Muscle of leg (tissue), 11 donors: ENCODE results near the gene DLEU7. TPM values are rescaled to one million over a fixed set of nuclear protein-coding genes. Genes with fewer than 3 reads are reported as not detected.

Source experiments
- DNase-seq: peaks from one replicate; pipeline ENCODE4 v3.0.0; 2013
- H3K27ac ChIP-seq: one replicate; pipeline ENCODE4 v1.5.1; 2013; ENCODE audit warnings: mild to moderate bottlenecking, low read length, control low read depth
- H3K27me3 ChIP-seq: one replicate; pipeline ENCODE4 v1.6.1; 2013; ENCODE audit warnings: low read length; ENCODE audit not compliant: control insufficient read depth, insufficient read depth
- H3K36me3 ChIP-seq: one replicate; pipeline ENCODE4 v1.6.1; 2013; ENCODE audit warnings: low read length; ENCODE audit not compliant: control insufficient read depth, insufficient read depth
- H3K4me1 ChIP-seq: one replicate; pipeline ENCODE4 v1.6.1; 2013; ENCODE audit warnings: low read length; ENCODE audit not compliant: control insufficient read depth, insufficient read depth
- H3K4me3 ChIP-seq: one replicate; pipeline ENCODE4 v1.5.1; 2013; ENCODE audit warnings: low read length, control low read depth
- H3K9me3 ChIP-seq: replicated peaks from 2 replicates; pipeline ENCODE4 v1.6.1; 2013; ENCODE audit warnings: low read depth, low read length; ENCODE audit not compliant: control insufficient read depth
- WGBS: methylation state at CpG from one replicate; pipeline ENCODE4 v1.1.5; 2013; ENCODE audit warnings: missing lambda C conversion rate; ENCODE audit not compliant: insufficient coverage; 5-methylcytosine and 5-hydroxymethylcytosine counted together
- polyA plus RNA-seq, 8 donors: library from polyadenylated mRNA; unstranded; fragments of 120-200 nt; gene quantifications; one replicate each; pipeline versions ENCODE4 v1.2.1 to v1.2.3, GENCODE V29; 2013; ENCODE audit warnings: inconsistent platforms in 1 of 8, low replicate concordance in 1 of 8; ENCODE audit not compliant: insufficient read length in 8 of 8, insufficient read depth in 1 of 8
- total RNA-seq: library from RNA; stranded (reverse); fragments of 120-200 nt; gene quantifications from one replicate; pipeline ENCODE4 v1.2.4, GENCODE V29; 2013

The DLEU7 gene
- total and polyA plus RNA-seq, 9 donors = 0.27 to 1.2 (median 0.53) TPM

GRCh38 chr13:50798923-50799322, 44.6 kb downstream of the DLEU7 start:
- Histone ChIP-seq H3K4me3 (no peak overlapping the region), H3K36me3 (no peaks in the 10 kb centered on the region), H3K9me3 (no peaks in the 10 kb centered on the region), H3K4me1 (peaks cover 15% of the 10 kb centered on the region), H3K27ac (no peak overlapping the region), H3K27me3 (no peaks in the 10 kb centered on the region)
- 100% methylated on average over 1 of the region's 2 CpGs for WGBS
- no peak for DNase-seq

GRCh38 chr13:50797091-50797490, 46.4 kb downstream of the DLEU7 start:
- no peaks in the 10 kb centered on the region for H3K27me3 ChIP-seq
- H3K36me3 ChIP-seq = no peaks in the 10 kb centered on the region
- no peaks in the 10 kb centered on the region for H3K9me3 ChIP-seq
- H3K4me1 ChIP-seq = peaks cover 15% of the 10 kb centered on the region
- no peak overlapping the region for H3K4me3 ChIP-seq
- WGBS = 20% methylated on average over 5 of the region's 8 CpGs
- peak; percentile 33 for DNase-seq
- no peak overlapping the region for H3K27ac ChIP-seq

DNA sequence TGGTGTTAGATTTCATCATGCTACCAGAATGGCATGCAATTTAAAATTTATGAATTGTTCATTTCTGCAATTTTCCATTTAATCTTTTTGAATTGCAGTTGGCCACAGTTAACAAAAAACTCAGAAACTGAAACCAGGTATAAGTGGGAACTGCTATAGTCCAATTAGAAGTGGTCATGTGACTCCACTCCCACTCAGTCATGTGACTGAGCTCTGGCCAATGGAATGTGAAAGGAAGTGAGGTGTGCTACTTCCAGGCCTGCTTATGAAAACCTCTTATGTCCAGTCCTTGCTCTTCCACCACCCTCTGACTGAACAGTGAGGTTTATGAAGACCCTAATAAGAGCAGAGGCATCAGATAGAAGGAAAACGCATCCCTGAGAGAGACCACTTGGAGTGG, 47.0 kb downstream of the DLEU7 start:
- Histone ChIP-seq H3K36me3 (no peaks in the 10 kb centered on the region), H3K4me1 (peaks cover 15% of the 10 kb centered on the region), H3K27ac (no peak overlapping the region), H3K27me3 (no peaks in the 10 kb centered on the region), H3K4me3 (no peak overlapping the region), H3K9me3 (no peaks in the 10 kb centered on the region)
- no CpG with 5 or more reads among the region's 1 CpG for WGBS
- no peak for DNase-seq

DNA sequence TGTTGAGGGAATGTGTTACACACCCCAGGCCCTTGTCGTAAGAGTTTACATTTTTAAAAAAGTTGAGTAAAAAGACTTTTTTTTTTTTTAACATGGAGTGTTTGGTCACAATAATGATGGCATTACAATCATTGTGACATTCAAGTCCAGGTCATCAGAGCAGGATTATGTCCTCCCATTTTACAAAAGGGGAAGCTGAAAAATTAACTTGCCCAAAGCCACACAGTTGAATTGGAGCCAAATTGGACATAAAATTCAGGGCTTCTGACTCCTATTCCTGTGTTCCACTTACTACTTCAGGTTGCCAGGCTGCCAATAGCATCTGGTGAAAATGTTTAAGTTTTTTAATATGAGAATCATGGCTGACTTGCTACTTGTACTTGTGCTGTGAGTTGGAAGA, 49.3 kb downstream of the DLEU7 start:
- Histone ChIP-seq H3K36me3 (no peaks in the 10 kb centered on the region), H3K4me1 (no peaks in the 10 kb centered on the region), H3K27ac (no peak overlapping the region), H3K27me3 (no peaks in the 10 kb centered on the region), H3K4me3 (no peak overlapping the region), H3K9me3 (no peaks in the 10 kb centered on the region)
- DNase-seq = no peak
- WGBS = no CpG with 5 or more reads among the region's 1 CpG

GRCh38 chr13:50793026-50793425, 50.5 kb downstream of the DLEU7 start:
- H3K9me3 ChIP-seq = no peaks in the 10 kb centered on the region
- 80% methylated on average over 1 of the region's 3 CpGs for WGBS
- no peak for DNase-seq
- no peaks in the 10 kb centered on the region for H3K27me3 ChIP-seq
- no peak overlapping the region for H3K27ac ChIP-seq
- no peaks in the 10 kb centered on the region for H3K36me3 ChIP-seq
- no peak overlapping the region for H3K4me3 ChIP-seq
- H3K4me1 ChIP-seq = no peaks in the 10 kb centered on the region

- Histone ChIP-seq H3K4me3 (no peak overlapping the region), H3K4me1 (no peaks in the 10 kb centered on the region), H3K27me3 (no peaks in the 10 kb centered on the region), H3K9me3 (no peaks in the 10 kb centered on the region), H3K27ac (no peak overlapping the region), H3K36me3 (no peaks in the 10 kb centered on the region)
- WGBS = 83% methylated on average over 4 of the region's 14 CpGs
- DNase-seq = no peak
These were observed 54.8 kb downstream of the DLEU7 start for GRCh38 chr13:50788551-50789210.

DNA sequence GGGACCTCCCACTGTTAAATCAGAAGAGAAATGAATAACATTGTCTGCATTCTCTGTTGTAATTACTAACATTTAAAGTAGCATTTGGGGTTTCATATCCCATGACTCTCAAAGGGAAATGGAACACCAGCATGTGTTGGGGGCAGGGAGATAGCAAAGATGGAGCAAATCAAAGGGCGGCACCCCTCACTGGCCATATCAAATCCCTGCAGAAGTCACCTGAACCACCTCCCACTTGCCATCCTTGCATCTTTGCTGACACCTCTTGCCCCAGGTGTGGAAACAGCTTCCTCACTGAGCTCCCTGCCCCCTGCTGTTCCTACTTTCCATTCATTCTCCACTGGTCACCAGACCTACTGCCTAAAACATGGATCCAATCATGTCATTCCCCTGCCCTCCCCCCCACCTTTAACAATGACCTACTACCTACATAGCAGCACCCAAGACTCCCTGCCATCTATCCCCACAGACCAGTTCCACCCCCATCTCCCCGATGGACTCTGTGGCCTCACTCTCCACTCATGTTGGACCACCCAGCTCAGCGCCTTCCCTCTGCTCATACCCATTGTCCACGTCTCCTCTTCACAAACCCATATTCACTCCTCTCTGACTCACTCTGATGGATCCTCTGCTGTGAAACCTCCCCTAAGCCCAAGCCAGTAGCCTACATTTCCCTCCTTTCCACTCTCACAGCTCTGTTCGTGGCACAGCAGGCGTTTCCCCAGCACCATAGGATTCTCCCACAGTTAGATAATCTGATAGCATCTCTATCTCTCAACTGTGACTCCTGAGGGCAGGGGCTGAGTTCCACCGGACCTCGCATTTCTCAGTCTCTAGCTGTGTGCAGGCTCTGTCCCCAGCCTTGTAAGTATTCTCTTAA, 55.9 kb downstream of the DLEU7 start:
- no peak for DNase-seq
- Histone ChIP-seq H3K4me3 (no peak overlapping the region), H3K9me3 (no peaks in the 10 kb centered on the region), H3K27ac (no peak overlapping the region), H3K27me3 (no peaks in the 10 kb centered on the region), H3K4me1 (no peaks in the 10 kb centered on the region), H3K36me3 (no peaks in the 10 kb centered on the region)
- 92% methylated on average over 8 of the region's 8 CpGs for WGBS

DNA sequence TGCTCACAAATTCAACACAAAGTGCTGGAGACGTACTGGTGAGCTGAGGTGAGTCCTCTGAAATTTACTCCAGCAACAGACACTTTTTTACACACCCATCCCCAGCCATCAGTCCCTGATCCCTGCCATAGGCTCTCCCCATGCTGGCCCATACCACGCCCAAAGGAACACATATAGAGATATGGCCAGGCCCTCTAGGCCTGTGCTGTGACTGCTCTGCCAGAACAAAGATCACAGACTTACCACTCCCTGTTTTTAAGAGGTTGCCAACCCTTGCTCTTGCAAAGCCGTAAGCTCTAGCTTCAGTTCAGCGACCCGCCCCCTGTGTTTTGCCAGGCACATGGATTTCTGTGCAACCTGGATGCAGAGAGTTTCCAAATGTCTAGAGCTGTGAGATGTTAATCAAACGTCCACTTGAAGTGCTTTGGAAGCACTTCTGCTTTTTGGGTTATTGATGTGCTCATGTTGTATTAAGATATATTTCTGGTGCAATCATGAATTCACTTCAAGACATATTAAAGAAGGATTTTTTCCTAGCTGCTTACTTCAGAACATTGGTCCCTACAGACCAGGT, 59.7 kb downstream of the DLEU7 start:
- Histone ChIP-seq H3K4me1 (no peaks in the 10 kb centered on the region), H3K27ac (no peak overlapping the region), H3K9me3 (no peaks in the 10 kb centered on the region), H3K4me3 (no peak overlapping the region), H3K27me3 (no peaks in the 10 kb centered on the region), H3K36me3 (no peaks in the 10 kb centered on the region)
- no peak for DNase-seq
- WGBS = 82% methylated on average over 5 of the region's 6 CpGs

DNA sequence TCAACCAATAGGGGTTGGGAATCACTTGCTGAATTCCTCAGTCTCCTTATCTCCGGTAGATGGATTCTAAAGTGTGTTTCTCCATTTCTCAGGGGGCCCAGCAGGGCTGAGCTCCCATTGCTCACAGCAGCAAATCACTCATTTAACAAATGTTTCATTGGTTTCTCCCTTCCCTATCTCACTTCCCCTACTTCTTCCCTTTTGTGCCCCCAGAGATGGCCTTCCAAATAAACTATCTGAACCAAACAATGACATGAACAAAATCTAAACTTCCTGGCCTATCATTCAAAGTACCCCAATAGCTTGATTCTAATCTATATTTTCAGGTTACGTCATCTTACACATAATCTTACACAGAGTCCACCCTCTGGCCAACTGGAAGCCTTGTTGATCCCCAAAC, 60.4 kb downstream of the DLEU7 start:
- Histone ChIP-seq H3K4me1 (no peaks in the 10 kb centered on the region), H3K4me3 (no peak overlapping the region), H3K9me3 (no peaks in the 10 kb centered on the region), H3K36me3 (no peaks in the 10 kb centered on the region), H3K27ac (no peak overlapping the region), H3K27me3 (no peaks in the 10 kb centered on the region)
- WGBS = no CpG with 5 or more reads among the region's 2 CpGs
- DNase-seq = no peak

- no peaks in the 10 kb centered on the region for H3K36me3 ChIP-seq
- H3K9me3 ChIP-seq = peaks cover 2% of the 10 kb centered on the region
- no peak overlapping the region for H3K4me3 ChIP-seq
- no peak overlapping the region for H3K27ac ChIP-seq
- WGBS = 55% methylated on average over 5 of the region's 9 CpGs
- H3K4me1 ChIP-seq = no peaks in the 10 kb centered on the region
- DNase-seq = no peak
- H3K27me3 ChIP-seq = no peaks in the 10 kb centered on the region
These were observed 63.1 kb downstream of the DLEU7 start for GRCh38 chr13:50780201-50781015.
